Measurements from ENCODE around the gene HSPA13.

HSPA13 gene

GRCh38 chr21:14356746-14357145, 26.2 kb downstream of the HSPA13 start:
- Histone ChIP-seq H3K27ac (ENCODE audit: extremely low read depth, low read depth, low read length) (no peak overlapping the region), H3K4me3 (ENCODE audit: low read depth, low read length) (no peak overlapping the region), H3K36me3 (ENCODE audit: control insufficient read depth in 2 of 2, insufficient read depth in 1 of 2, low read length in 2 of 2) (no peaks in the 10 kb centered on the region), H3K4me1 (ENCODE audit: control insufficient read depth, insufficient read depth, low read length) (0 out of 2 replicates have a peak, but pooled peaks cover 4% of the 10 kb centered on the region), H3K9me3 (ENCODE audit: control insufficient read depth, insufficient read depth, low read depth, low read length) (no peaks in the 10 kb centered on the region)
- CTCF ChIA-PET, result no interaction called here
- POLR2A ChIA-PET, result no interaction called here
- no peak for TF ChIP-seq GFI1B (tag by site-specific recombination; IDR thresholded peaks at IDR 0.05)
- no peak for TF ChIP-seq ZNF776 (tag by site-specific recombination; IDR thresholded peaks at IDR 0.05; ENCODE audit: borderline replicate concordance)
- no peak for TF ChIP-seq ZNF423 (tag by site-specific recombination; IDR thresholded peaks at IDR 0.05)
- TF ChIP-seq TRIM28 (IDR thresholded peaks at IDR 0.05; ENCODE audit: borderline replicate concordance, low read length), result no peak
- TF ChIP-seq ZNF571 (tag by site-specific recombination; IDR thresholded peaks at IDR 0.05), result no peak
- TF ChIP-seq YY2 (tag by site-specific recombination; IDR thresholded peaks at IDR 0.05), result no peak
- no peak for TF ChIP-seq PRDM2 (tag by site-specific recombination; IDR thresholded peaks at IDR 0.05; ENCODE audit: borderline replicate concordance)
- no peak for TF ChIP-seq ZNF529 (tag by site-specific recombination; IDR thresholded peaks at IDR 0.05; ENCODE audit: insufficient replicate concordance)
- TF ChIP-seq SCRT1 (tag by site-specific recombination; IDR thresholded peaks at IDR 0.05; ENCODE audit: borderline replicate concordance), result no peak
- no peak for TF ChIP-seq ZNF341 (tag by site-specific recombination; IDR thresholded peaks at IDR 0.05; ENCODE audit: low read depth)
- TF ChIP-seq ZNF426 (tag by site-specific recombination; IDR thresholded peaks at IDR 0.05), result no peak
- TF ChIP-seq ZNF830 (tag by site-specific recombination; IDR thresholded peaks at IDR 0.05; ENCODE audit: low read depth), result no peak
- no peak for TF ChIP-seq ZFP41 (tag by site-specific recombination; IDR thresholded peaks at IDR 0.05; ENCODE audit: borderline replicate concordance)
- TF ChIP-seq ZNF266 (tag by site-specific recombination; IDR thresholded peaks at IDR 0.05; ENCODE audit: low read depth), result no peak
- no peak for TF ChIP-seq ZNF518A (tag by site-specific recombination; conservative IDR thresholded peaks at IDR 0.05; ENCODE audit: low read depth)
- no peak for TF ChIP-seq ZNF596 (tag by site-specific recombination; IDR thresholded peaks at IDR 0.05)
- TF ChIP-seq PRDM1 (tag by site-specific recombination; IDR thresholded peaks at IDR 0.05), result no peak
- no peak for TF ChIP-seq ZBTB44 (tag by site-specific recombination; IDR thresholded peaks at IDR 0.05)
- TF ChIP-seq ZNF146 (tag by site-specific recombination; IDR thresholded peaks at IDR 0.05), result no peak

Data from HEK293 (cell line).